GM19452 (cell line): ENCODE measurements around the gene ZNF32.

ENCODE experiments used
- ATAC-seq: cut with Tn5 transposase; IDR thresholded peaks from one replicate; pipeline ENCODE4 v1.9.1; 2021; ENCODE audit not compliant: unreplicated experiment

The ZNF32 gene

GRCh38 chr10:43648398-43649184 is at the start of gene ZNF32:
Gene ZNF32 (minus strand): TSS chr10:43648881. CDS start chr10:43646133, 2,748 bp downstream.
- peak; percentile 100 for ATAC-seq

- no peak for ATAC-seq
These were observed 49.5 kb upstream of the ZNF32 start for GRCh38 chr10:43698156-43698555.

GRCh38 chr10:43696909-43697483 is 48.3 kb upstream of the ZNF32 start:
- no peak for ATAC-seq

- ATAC-seq = no peak
These were observed 47.0 kb upstream of the ZNF32 start for GRCh38 chr10:43695730-43696129.

- ATAC-seq = no peak
These were observed 46.6 kb upstream of the ZNF32 start for GRCh38 chr10:43695321-43695720.

- ATAC-seq = no peak
These were observed 45.8 kb upstream of the ZNF32 start for GRCh38 chr10:43694526-43694925.

- no peak for ATAC-seq
These were observed 44.9 kb upstream of the ZNF32 start for GRCh38 chr10:43693602-43694001.

GRCh38 chr10:43692051-43692825 is 43.6 kb upstream of the ZNF32 start:
- no peak for ATAC-seq

GRCh38 chr10:43691485-43691884 is 42.8 kb upstream of the ZNF32 start:
- no peak for ATAC-seq

GRCh38 chr10:43689955-43690771 is 41.5 kb upstream of the ZNF32 start:
- peak; percentile 99 for ATAC-seq

- ATAC-seq = peak; percentile 46
These were observed 40.9 kb upstream of the ZNF32 start for GRCh38 chr10:43689618-43689954.

- ATAC-seq = no peak
These were observed 40.4 kb upstream of the ZNF32 start for GRCh38 chr10:43689007-43689491.

GRCh38 chr10:43688348-43688892 is 39.7 kb upstream of the ZNF32 start:
- ATAC-seq = no peak

GRCh38 chr10:43687373-43687772 is 38.7 kb upstream of the ZNF32 start:
- no peak for ATAC-seq

GRCh38 chr10:43686414-43686813 is 37.7 kb upstream of the ZNF32 start:
- ATAC-seq = no peak

- no peak for ATAC-seq
These were observed 37.1 kb upstream of the ZNF32 start for GRCh38 chr10:43685744-43686143.

- ATAC-seq = no peak
These were observed 35.5 kb upstream of the ZNF32 start for GRCh38 chr10:43684292-43684559.

GRCh38 chr10:43683451-43684291 is 35.0 kb upstream of the ZNF32 start:
- ATAC-seq = no peak

GRCh38 chr10:43682956-43683355 is 34.3 kb upstream of the ZNF32 start:
- no peak for ATAC-seq

- no peak for ATAC-seq
These were observed 33.0 kb upstream of the ZNF32 start for GRCh38 chr10:43681721-43682120.
